H9 (cell line): Measurements from ENCODE around the gene NXPH4. TPM values are rescaled to one million over a fixed set of nuclear protein-coding genes. Genes with fewer than 3 reads are reported as not detected.

ENCODE experiments used
- DNase-seq: peaks from one replicate; pipeline ENCODE4 v3.0.0-alpha.2; 2017
- H2AFZ ChIP-seq: one replicate; pipeline ENCODE4 v1.6.1; 2013; ENCODE audit warnings: mild to moderate bottlenecking, low read length, control low read depth, moderate library complexity
- H2AK5ac ChIP-seq: 2 replicates; pipeline ENCODE4 v1.6.1; 2013; ENCODE audit warnings: low read length, control low read depth, mixed read lengths; ENCODE audit not compliant: insufficient read length
- H2BK120ac ChIP-seq: one replicate; pipeline ENCODE4 v1.6.1; 2013; ENCODE audit warnings: low read depth, mild to moderate bottlenecking, low read length, control low read depth, inconsistent platforms; ENCODE audit not compliant: poor library complexity, severe bottlenecking
- H2BK12ac ChIP-seq: 2 replicates; pipeline ENCODE4 v1.6.1; 2013; ENCODE audit warnings: low read length, control low read depth, mixed read lengths, low read depth; ENCODE audit not compliant: insufficient read length
- H2BK15ac ChIP-seq: 2 replicates; pipeline ENCODE4 v1.6.1; 2013; ENCODE audit warnings: low read depth, low read length, control low read depth
- H2BK20ac ChIP-seq: one replicate; pipeline ENCODE4 v1.6.1; 2013; ENCODE audit warnings: low read depth, mild to moderate bottlenecking, low read length, control low read depth, inconsistent platforms; ENCODE audit not compliant: poor library complexity, severe bottlenecking
- H2BK5ac ChIP-seq: 2 replicates; pipeline ENCODE4 v1.6.1; 2013; ENCODE audit warnings: low read length, control low read depth, mixed read lengths; ENCODE audit not compliant: insufficient read length
- H3K14ac ChIP-seq: 2 replicates; pipeline ENCODE4 v1.6.1; 2013; ENCODE audit warnings: low read length, control low read depth; ENCODE audit not compliant: insufficient read depth
- H3K18ac ChIP-seq: 2 replicates; pipeline ENCODE4 v1.6.1; 2013; ENCODE audit warnings: low read depth, mild to moderate bottlenecking, mixed read lengths, low read length, control low read depth; ENCODE audit not compliant: insufficient read length
- H3K23ac ChIP-seq: 2 replicates; pipeline ENCODE4 v1.6.1; 2013; ENCODE audit warnings: low read length, control low read depth, mixed read lengths, low read depth; ENCODE audit not compliant: insufficient read length
- H3K23me2 ChIP-seq: 2 replicates; pipeline ENCODE4 v1.6.1; 2013; ENCODE audit warnings: low read depth, mild to moderate bottlenecking, mixed read lengths, low read length, control low read depth; ENCODE audit not compliant: insufficient read length, poor library complexity, severe bottlenecking
- H3K27ac ChIP-seq: 2 replicates; pipeline ENCODE4 v1.5.1; 2013; ENCODE audit warnings: low read length, control low read depth, mixed read lengths, low read depth; ENCODE audit not compliant: insufficient read length
- H3K27me3 ChIP-seq: 2 replicates; pipeline ENCODE4 v1.6.1; 2013; ENCODE audit warnings: low read length, control low read depth, inconsistent platforms; ENCODE audit not compliant: insufficient read depth
- H3K4ac ChIP-seq: 2 replicates; pipeline ENCODE4 v1.6.1; 2013; ENCODE audit warnings: low read depth, mild to moderate bottlenecking, control low read depth, inconsistent platforms, low read length, moderate library complexity
- H3K4me1 ChIP-seq: 2 replicates; pipeline ENCODE4 v1.6.1; 2013; ENCODE audit warnings: low read length, control low read depth, inconsistent platforms; ENCODE audit not compliant: insufficient read depth
- H3K4me2 ChIP-seq: 2 replicates; pipeline ENCODE4 v1.6.1; 2013; ENCODE audit warnings: low read length, control low read depth, mixed read lengths; ENCODE audit not compliant: insufficient read length, insufficient read depth
- H3K56ac ChIP-seq: 2 replicates; pipeline ENCODE4 v1.6.1; 2013; ENCODE audit warnings: low read depth, mild to moderate bottlenecking, mixed read lengths, low read length, control low read depth; ENCODE audit not compliant: insufficient read length
- H3K79me1 ChIP-seq: 2 replicates; pipeline ENCODE4 v1.6.1; 2013; ENCODE audit warnings: low read depth, mild to moderate bottlenecking, moderate library complexity, low read length, control low read depth, inconsistent platforms; ENCODE audit not compliant: insufficient read depth, poor library complexity, severe bottlenecking
- H3K79me2 ChIP-seq: 2 replicates; pipeline ENCODE4 v1.6.1; 2013; ENCODE audit warnings: low read length, control low read depth, inconsistent platforms; ENCODE audit not compliant: insufficient read depth
- H3K9ac ChIP-seq: 2 replicates; pipeline ENCODE4 v1.6.1; 2013; ENCODE audit warnings: low read length, control low read depth, mixed read lengths; ENCODE audit not compliant: insufficient read length; ENCODE audit errors: extremely low read depth
- H3K9me3 ChIP-seq: one replicate; pipeline ENCODE4 v1.6.1; 2013; ENCODE audit warnings: low read depth, low read length, inconsistent platforms; ENCODE audit not compliant: control insufficient read depth
- H3T11ph ChIP-seq: one replicate; pipeline ENCODE4 v1.6.1; 2013; ENCODE audit warnings: mild to moderate bottlenecking, low read length, control low read depth, inconsistent platforms
- H4K20me1 ChIP-seq: one replicate; pipeline ENCODE4 v1.6.1; 2013; ENCODE audit not compliant: control insufficient read depth, insufficient read length, insufficient read depth
- H4K5ac ChIP-seq: 2 replicates; pipeline ENCODE4 v1.6.1; 2013; ENCODE audit warnings: low read depth, mild to moderate bottlenecking, mixed read lengths, low read length, control low read depth; ENCODE audit not compliant: insufficient read length
- H4K8ac ChIP-seq: replicated peaks from 2 replicates; pipeline ENCODE4 v1.6.1; 2013; ENCODE audit warnings: low read length, control low read depth, mixed read lengths, low read depth; ENCODE audit not compliant: insufficient read length
- H4K91ac ChIP-seq: 2 replicates; pipeline ENCODE4 v1.6.1; 2013; ENCODE audit warnings: low read depth, mild to moderate bottlenecking, moderate library complexity, mixed read lengths, low read length, control low read depth; ENCODE audit not compliant: insufficient read length
- H3K27ac Mint-ChIP-seq, 3 experiments: 2 replicates in 2 of 3; 3 replicates in 1 of 3; pipeline ENCODE4 v1.8.0; 2020 to 2021; ENCODE audit warnings: mixed read lengths in 3 of 3, mild to moderate bottlenecking in 1 of 3, moderate library complexity in 1 of 3
- H3K27me3 Mint-ChIP-seq: 2 replicates; pipeline ENCODE4 v1.8.0; 2021; ENCODE audit warnings: low read depth, mild to moderate bottlenecking, moderate library complexity, mixed read lengths
- H3K36me3 Mint-ChIP-seq, 3 experiments: 2 replicates in 2 of 3; 3 replicates in 1 of 3; pipeline ENCODE4 v1.8.0; 2020 to 2021; ENCODE audit warnings: low read depth in 3 of 3, mixed read lengths in 3 of 3; ENCODE audit not compliant: insufficient read depth in 1 of 3
- H3K4me1 Mint-ChIP-seq, 2 experiments: 2 replicates each; pipeline ENCODE4 v1.8.0; 2020; ENCODE audit warnings: mixed read lengths in 2 of 2
- H3K4me3 Mint-ChIP-seq, 2 experiments: 2 replicates in 1 of 2; 3 replicates in 1 of 2; pipeline ENCODE4 v1.8.0; 2020 to 2021; ENCODE audit warnings: mild to moderate bottlenecking in 2 of 2, mixed read lengths in 2 of 2, moderate library complexity in 1 of 2
- H3K9me3 Mint-ChIP-seq, 2 experiments: 2 replicates in 1 of 2; 3 replicates in 1 of 2; pipeline ENCODE4 v1.8.0; 2020; ENCODE audit warnings: mild to moderate bottlenecking in 2 of 2, mixed read lengths in 2 of 2, moderate library complexity in 1 of 2
- WGBS: extraction: QIAGEN DNeasy Blood & Tissue Kit; methylation state at CpG from one replicate; pipeline ENCODE4 v1.1.7; 2013; ENCODE audit warnings: missing lambda C conversion rate, low lambda C conversion rate, mixed read lengths; ENCODE audit not compliant: insufficient read length; ENCODE audit errors: extremely low coverage; 5-methylcytosine and 5-hydroxymethylcytosine counted together
- total RNA-seq: library from RNA; stranded (reverse); gene quantifications from 2 replicates; pipeline ENCODE4 v1.2.1, GENCODE V29; 2021
- TF ChIP-seq, protein P1 (sequence below): fragments of 200-600 bp; sonication (generic); conservative IDR thresholded peaks from 3 replicates; pipeline ENCODE4 v1.8.0; 2021; ENCODE audit warnings: antibody characterized with exemption, mild to moderate bottlenecking

The NXPH4 gene
- total RNA-seq, 1 experiment from 2014 or later: 2.1 TPM

DNA sequence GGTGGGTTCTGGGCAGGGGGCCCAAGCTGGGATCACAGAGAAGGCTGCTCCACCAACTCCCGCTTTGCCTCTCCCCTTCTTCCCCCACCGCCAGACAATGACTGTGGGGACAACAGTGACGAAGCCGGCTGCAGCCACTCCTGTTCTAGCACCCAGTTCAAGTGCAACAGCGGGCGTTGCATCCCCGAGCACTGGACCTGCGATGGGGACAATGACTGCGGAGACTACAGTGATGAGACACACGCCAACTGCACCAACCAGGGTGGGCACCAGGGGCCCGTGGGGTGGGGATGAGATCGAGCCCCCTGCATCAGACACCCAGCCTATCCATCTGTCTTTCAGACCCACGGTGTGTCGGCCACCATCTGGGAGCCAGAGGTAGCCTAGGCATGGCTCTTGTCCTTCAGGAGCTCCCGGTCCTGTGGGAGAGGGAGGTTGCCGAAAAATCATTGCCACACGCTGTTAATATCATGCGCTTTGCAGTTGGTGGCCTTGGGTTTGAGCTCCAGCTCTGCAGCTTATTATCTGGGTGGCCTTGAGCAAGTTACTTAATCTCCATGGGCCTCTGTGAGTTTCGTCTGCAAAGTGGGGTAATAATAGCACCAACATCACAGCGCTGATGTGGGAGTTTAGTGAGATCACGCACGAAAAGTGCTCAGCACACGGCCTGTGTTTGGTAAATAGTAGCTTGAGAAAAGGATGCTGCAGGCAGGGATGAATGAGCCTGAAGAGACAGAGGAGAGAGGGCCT is 47.4 kb upstream of the NXPH4 start:
- no peaks in the 10 kb centered on the region for H3K4me1 ChIP-seq

More for the DNA sequence above, 47.4 kb upstream of the NXPH4 start:
- no peak overlapping the region for H3K4me3 Mint-ChIP-seq
- Histone ChIP-seq H3K4me2 (no peak overlapping the region), H3K18ac (no peak overlapping the region), H4K91ac (no peak overlapping the region), H3T11ph (no peak overlapping the region), H3K9me3 (no peaks in the 10 kb centered on the region), H2BK15ac (no peak overlapping the region), H2BK12ac (no peak overlapping the region), H3K79me2 (no peaks in the 10 kb centered on the region), H3K56ac (no peak overlapping the region), H3K4ac (no peak overlapping the region), H3K79me1 (no peaks in the 10 kb centered on the region), H2BK5ac (no peak overlapping the region), H2AK5ac (no peak overlapping the region), H4K8ac (no peak overlapping the region), H3K23me2 (no peaks in the 10 kb centered on the region), H3K23ac (no peak overlapping the region), H3K14ac (no peak overlapping the region), H4K5ac (no peak overlapping the region), H3K9ac (no peak overlapping the region), H3K27ac (no peak overlapping the region), H4K20me1 (no peaks in the 10 kb centered on the region), H2BK120ac (no peak overlapping the region), H3K27me3 (no peaks in the 10 kb centered on the region), H2AFZ (no peak overlapping the region), H2BK20ac (no peak overlapping the region)
- WGBS: no CpG with 5 or more reads among the region's 23 CpGs
- TF ChIP-seq, protein P1, sequence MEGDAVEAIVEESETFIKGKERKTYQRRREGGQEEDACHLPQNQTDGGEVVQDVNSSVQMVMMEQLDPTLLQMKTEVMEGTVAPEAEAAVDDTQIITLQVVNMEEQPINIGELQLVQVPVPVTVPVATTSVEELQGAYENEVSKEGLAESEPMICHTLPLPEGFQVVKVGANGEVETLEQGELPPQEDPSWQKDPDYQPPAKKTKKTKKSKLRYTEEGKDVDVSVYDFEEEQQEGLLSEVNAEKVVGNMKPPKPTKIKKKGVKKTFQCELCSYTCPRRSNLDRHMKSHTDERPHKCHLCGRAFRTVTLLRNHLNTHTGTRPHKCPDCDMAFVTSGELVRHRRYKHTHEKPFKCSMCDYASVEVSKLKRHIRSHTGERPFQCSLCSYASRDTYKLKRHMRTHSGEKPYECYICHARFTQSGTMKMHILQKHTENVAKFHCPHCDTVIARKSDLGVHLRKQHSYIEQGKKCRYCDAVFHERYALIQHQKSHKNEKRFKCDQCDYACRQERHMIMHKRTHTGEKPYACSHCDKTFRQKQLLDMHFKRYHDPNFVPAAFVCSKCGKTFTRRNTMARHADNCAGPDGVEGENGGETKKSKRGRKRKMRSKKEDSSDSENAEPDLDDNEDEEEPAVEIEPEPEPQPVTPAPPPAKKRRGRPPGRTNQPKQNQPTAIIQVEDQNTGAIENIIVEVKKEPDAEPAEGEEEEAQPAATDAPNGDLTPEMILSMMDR: no peak
- no peaks in the 10 kb centered on the region for H3K27me3 Mint-ChIP-seq
- peaks cover 0 to 9% of the 10 kb centered on the region in 2 experiments; a peak in 2 of 4 replicates for H3K4me1 Mint-ChIP-seq
- peaks cover 43 to 92% (median 86%) of the 10 kb centered on the region in 3 experiments; a peak in 6 of 7 replicates for H3K36me3 Mint-ChIP-seq
- H3K27ac Mint-ChIP-seq: 0 out of 7 replicates have a peak overlapping the region, but pooled peaks of 1 of the 3 experiments have one; percentile 3
- DNase-seq: no peak
- no peaks in the 10 kb centered on the region for H3K9me3 Mint-ChIP-seq
